Sciatic nerve (tissue), 2 donors: ENCODE measurements around the gene HVCN1. TPM values are rescaled to one million over a fixed set of nuclear protein-coding genes. Genes with fewer than 3 reads are reported as not detected.
"Not testable (repeated sequence)": the region's sequence is repeated elsewhere in the genome, so short reads cannot be mapped to it uniquely, and the experiment has no call there.

Experiments
- ATAC-seq: fragments of 200-7000 bp; cut with Tn5 transposase; one replicate; pipeline ENCODE4 v1.9.1; 2020; ENCODE audit warnings: mild to moderate bottlenecking, moderate library complexity
- DNase-seq: peaks from one replicate; pipeline ENCODE4 v3.0.0-alpha.2; 2020; ENCODE audit warnings: low spot score
- intact Hi-C: fragments of 100-400 bp; cut with DNase I; formaldehyde crosslinking; loops from one replicate; pipeline ENCODE4 v1.14.2; 2022
- total RNA-seq: library from RNA; stranded (reverse); fragmentation: NEBNext Ultra II Directional; extraction: Animal tissue kit (Norgen Biotek cat#: 25700); gene quantifications from one replicate; pipeline ENCODE4 v1.2.1, GENCODE V29; 2021
- donor health status: DM: no; HTN: no; CAD: no.
- donor health status: DM: no; HTN: no; CAD: no.

The HVCN1 gene
- total RNA-seq, 1 donor from 2014 or later = 7.5 TPM

DNA sequence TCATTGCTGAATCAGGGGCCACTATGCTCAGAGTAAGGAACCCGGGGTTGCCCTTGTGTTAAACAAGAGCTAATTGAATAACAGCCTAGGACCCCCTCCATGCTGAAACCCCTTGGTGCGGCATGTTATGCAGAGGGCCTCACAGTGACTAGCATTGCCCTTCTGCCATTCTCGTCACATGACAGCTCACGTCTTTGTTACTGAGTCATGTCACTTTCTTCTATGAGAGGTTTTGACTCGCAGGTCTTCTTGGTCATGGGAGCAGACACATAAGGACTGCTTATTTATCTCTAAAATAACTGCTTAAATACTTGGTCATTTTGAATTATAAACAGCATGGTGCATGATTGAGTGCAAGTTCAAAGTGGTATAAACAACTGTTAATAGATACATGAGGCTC is 50.1 kb downstream of the HVCN1 start:
- ATAC-seq (no peak), DNase-seq (no peak)
- intact Hi-C loops = no loop called here

GRCh38 chr12:110637869-110638441 is 51.0 kb downstream of the HVCN1 start:
- DNase-seq = no peak
- no peak for ATAC-seq
- intact Hi-C loops = no loop called here

DNA sequence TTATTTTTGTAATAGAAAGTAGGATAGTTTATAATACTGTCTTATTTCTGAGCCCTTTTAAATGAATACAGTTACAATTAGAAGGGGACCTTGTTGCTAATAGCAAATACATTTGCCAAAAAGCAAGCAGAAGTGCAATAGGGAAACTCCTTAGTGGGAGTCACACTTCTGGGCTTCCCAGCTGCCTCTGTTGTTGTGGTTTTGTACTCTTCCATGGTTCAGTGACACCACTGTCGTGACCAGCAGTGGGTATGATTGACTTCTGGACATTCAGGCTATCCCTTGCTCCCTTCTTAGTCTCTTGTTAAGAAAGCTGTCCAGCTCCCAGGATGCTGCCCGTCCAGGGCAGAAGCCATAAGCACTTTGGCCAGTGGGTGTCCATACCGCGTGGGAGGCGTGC is 52.4 kb downstream of the HVCN1 start:
- ATAC-seq (no peak), DNase-seq (no peak)
- intact Hi-C loops = no loop called here

- DNase-seq = no peak
- intact Hi-C loops = no loop called here
- ATAC-seq = no peak
Measured at GRCh38 chr12:110635055-110635454, 53.9 kb downstream of the HVCN1 start.

- no peak for DNase-seq
- ATAC-seq = no peak
- intact Hi-C loops = no loop called here
Measured at GRCh38 chr12:110627500-110628195, 61.3 kb downstream of the HVCN1 start.

DNA sequence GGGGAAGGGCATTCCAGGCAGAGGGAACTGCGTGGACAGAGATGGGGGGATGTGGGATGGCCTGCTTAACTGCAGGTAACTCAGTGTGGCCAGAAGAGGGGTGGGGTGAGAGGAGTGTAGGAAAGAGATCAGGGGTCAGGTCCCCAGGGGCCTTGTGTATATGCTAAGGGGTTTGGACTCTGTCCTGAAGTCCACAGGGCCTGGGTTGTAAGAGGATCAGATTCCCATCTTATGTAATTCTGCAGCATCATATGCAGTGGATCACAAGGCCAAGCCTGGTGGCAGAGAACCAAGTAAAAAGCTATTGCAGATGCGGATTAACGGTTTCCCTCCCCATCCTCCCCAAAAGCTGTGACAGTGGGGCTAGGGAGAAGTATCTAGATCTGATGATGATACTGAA is 66.3 kb downstream of the HVCN1 start:
- intact Hi-C loops = no loop called here
- DNase-seq = no peak
- no peak for ATAC-seq

GRCh38 chr12:110619534-110619953 is 69.4 kb downstream of the HVCN1 start:
- DNase-seq = no peak
- intact Hi-C loops = loop anchor here (10.0 kb wide), 1 partner anchor 175 kb away; no protein-coding TSS in a partner anchor

DNA sequence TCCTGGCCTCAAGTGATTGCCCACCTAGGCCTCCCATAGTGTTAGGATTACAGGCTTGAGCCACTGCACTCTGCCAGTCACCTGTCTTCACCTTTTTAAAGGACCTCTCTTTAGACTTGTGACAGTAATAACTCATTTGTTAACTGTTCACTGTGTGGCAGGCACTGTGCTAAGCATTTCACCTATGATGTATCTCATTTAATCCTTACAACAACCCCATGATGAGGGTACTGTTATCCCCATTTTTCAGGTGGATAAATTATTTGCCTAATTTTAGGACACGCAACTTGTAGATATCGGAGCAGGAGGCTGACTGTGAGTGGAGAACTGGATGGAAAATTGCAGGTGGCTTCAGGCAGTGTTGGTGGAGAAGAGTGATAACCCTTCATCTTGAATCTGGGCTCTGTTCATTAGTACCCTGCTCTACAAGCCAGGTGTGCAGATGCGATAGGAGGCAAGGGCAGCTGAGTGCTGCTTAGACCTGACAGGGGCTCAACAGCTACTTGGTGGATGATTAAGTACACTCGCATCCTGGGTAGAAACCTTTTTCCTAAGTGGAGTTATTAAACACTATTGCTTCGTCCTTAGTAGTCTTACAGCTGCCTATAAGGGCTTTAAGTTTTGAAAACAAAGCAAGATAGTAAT is 72.3 kb downstream of the HVCN1 start:
- ATAC-seq (no peak), DNase-seq (no peak)
- intact Hi-C loops = loop anchor here (10.0 kb wide), 1 partner anchor 172 kb away; no protein-coding TSS in a partner anchor

More at GRCh38 chr12:110619534-110619953, 69.4 kb downstream of the HVCN1 start:
- ATAC-seq = no peak

GRCh38 chr12:110615171-110615570 is 73.7 kb downstream of the HVCN1 start:
- ATAC-seq = no peak
- DNase-seq = no peak
- intact Hi-C loops = loop anchor here (10.0 kb wide), 1 partner anchor 170 kb away; no protein-coding TSS in a partner anchor

GRCh38 chr12:110613771-110614684 is 74.9 kb downstream of the HVCN1 start, which contains the start of gene TCTN1:
TCTN1 (plus strand) TSS chr12:110614129; CDS start chr12:110614183, 54 bp downstream.
- ATAC-seq = peak; percentile 99
- DNase-seq = peak; percentile 97
- intact Hi-C loops = loop anchor here (10.0 kb wide), 1 partner anchor 169 kb away; no protein-coding TSS in a partner anchor

DNA sequence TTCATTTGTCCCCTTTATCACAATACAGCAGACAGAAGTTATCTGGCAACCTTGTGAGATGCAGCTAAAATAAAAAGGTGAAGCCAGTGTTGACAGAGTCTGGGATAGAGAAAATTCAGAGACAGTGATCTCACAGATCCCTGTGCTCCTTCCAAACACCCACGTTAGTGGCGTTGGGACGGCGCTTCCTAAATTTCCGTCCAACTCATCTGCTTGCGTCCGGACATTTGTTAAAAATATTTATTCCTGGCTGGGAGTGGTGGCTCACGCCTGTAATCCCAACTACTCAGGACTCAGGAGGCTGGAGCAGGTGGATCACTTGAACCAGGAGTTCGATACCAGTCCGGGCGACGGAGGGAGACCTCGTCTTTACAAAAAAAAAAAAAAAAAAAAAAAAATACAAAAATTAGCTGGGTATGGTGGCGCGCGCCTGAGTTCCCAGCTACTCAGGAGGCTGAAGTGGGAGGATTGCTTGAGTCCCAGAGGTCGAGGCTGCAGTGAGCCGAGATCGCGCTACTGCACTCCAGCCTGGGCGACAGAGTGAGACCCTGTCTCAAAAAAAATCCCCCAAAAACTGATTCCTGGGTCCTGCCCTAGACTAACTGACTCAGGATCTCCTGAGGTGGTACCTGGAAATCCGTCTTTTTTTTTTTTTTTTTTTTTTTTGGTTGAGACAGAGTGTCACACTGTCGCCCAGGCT is 75.7 kb downstream of the HVCN1 start:
- peak; percentile 6 for ATAC-seq
- intact Hi-C loops = loop anchor here (10.0 kb wide), 1 partner anchor 168 kb away; no protein-coding TSS in a partner anchor
- no peak for DNase-seq

DNA sequence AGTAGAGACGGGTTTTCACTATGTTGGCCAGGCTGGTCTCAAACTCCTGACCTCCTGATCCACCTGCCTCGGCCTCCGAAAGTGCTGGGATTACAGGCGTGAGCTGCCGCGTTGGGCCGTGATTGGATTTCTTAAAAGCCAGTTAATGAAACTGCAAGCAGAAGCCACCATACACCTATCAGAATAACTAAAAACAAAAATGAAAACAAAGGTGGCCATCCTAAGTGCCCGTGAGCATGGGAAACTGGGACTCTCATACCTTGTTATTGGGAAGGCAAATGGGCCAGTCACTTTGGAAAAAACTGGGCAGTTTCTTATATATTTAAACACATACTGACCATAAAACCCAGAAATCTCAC is 82.7 kb downstream of the HVCN1 start:
- DNase-seq = no peak
- intact Hi-C loops = no loop called here
- ATAC-seq = no peak

DNA sequence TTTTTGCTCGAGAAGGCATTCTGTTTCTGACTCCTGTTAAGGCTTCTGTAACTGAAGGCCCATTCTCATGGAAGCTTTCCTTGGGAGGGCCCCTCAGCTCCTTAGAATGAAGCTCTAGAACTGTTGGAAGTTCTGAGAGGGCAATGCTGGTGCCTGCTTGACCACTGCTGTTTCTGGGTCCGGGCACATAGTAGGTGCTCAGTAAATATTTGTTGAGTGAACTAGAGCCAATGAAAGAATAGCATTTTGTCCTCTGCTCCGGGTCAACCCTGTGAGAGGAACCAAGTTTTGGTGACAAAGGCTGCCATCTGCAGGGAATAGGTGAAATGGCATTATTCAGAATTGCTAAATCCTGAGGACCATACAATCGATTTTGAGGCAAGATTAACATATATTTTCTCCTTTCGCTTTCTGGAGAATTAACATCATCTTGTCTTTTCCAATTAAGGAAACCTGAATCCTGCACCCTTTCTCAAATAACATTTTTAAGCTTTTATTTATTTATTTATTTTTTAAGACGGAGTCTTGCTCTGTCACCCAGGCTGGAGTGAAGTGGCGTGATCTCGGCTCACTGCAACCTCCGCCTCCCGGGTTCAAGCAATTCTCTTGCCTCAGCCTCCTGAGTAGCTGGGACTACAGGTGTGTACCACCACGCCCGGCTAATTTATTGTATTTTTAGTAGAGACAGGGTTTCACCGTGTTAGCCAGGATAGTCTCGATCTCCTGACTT is 86.7 kb downstream of the HVCN1 start:
- intact Hi-C loops = not testable (repeated sequence)

DNA sequence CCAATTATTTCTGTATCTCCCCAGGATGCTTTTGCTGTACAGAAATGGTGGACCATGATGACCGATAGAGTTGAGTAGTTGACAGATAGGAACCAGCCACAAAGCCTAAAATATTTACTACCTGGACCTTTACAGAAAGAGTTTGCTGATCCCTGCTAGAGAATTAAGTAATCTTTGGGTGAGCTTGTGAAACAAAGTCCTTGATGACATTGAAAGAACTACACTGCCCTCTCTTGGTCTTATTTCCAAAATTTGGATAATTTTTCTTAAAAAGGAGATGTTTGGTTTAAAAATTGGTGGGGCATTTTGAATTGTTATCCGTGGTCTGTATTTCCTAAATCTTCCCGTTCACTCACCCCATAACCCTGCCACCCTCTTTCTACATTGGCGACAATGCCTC is 88.7 kb downstream of the HVCN1 start:
- intact Hi-C loops = no loop called here
- DNase-seq (no peak), ATAC-seq (peak; percentile 61)

More for the DNA sequence above, 86.7 kb downstream of the HVCN1 start:
- ATAC-seq = peak; percentile 64
- not testable (repeated sequence) for DNase-seq

GRCh38 chr12:110599334-110599733 is 89.6 kb downstream of the HVCN1 start:
- no peak for DNase-seq
- intact Hi-C loops = loop anchor here (10.0 kb wide), 1 partner anchor 85 kb away; no protein-coding TSS in a partner anchor
- no peak for ATAC-seq
